GM21737 (cell line): Measurements from ENCODE around the gene AMPD1.
A peak's percentile ranks its signal among the peaks of the same experiment; 100 is the strongest.

ENCODE experiments used
- ATAC-seq: cut with Tn5 transposase; IDR thresholded peaks from one replicate; pipeline ENCODE4 v1.9.1; 2021; ENCODE audit warnings: mild to moderate bottlenecking, moderate library complexity; ENCODE audit not compliant: unreplicated experiment

The AMPD1 gene

GRCh38 chr1:114700036-114700600 lies 4.8 kb upstream of the AMPD1 start:
- ATAC-seq: no peak

GRCh38 chr1:114696810-114697209 lies 1.5 kb upstream of the AMPD1 start:
- no peak for ATAC-seq

GRCh38 chr1:114694540-114695310 lies 621 bp downstream of the AMPD1 start:
- ATAC-seq: no peak

GRCh38 chr1:114692947-114693346 lies 2.4 kb downstream of the AMPD1 start:
- ATAC-seq: no peak

- no peak for ATAC-seq
These were observed 4.3 kb downstream of the AMPD1 start for GRCh38 chr1:114691061-114691460.

- no peak for ATAC-seq
These were observed 5.2 kb downstream of the AMPD1 start for GRCh38 chr1:114690148-114690547.

- no peak for ATAC-seq
These were observed 6.8 kb downstream of the AMPD1 start for GRCh38 chr1:114688526-114688925.

DNA sequence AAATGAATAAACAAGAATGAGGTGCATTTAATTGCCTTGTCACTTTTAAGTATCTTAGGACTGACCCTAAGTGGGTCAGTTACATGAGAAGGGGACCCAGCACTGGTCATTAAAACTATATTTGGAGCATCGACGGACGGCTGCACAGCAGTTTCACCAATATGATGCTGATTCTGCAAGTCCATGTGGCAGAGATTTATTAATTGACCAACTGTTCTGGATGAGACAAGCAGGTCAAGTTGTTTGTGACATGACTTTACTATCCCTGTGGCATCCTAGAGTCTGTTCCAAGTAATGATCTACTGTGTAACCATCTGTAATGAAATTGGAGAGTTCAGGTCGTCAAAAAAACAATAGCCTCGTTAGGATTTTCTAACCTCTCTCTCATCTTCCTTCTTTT lies 9.5 kb downstream of the AMPD1 start:
- ATAC-seq: no peak

DNA sequence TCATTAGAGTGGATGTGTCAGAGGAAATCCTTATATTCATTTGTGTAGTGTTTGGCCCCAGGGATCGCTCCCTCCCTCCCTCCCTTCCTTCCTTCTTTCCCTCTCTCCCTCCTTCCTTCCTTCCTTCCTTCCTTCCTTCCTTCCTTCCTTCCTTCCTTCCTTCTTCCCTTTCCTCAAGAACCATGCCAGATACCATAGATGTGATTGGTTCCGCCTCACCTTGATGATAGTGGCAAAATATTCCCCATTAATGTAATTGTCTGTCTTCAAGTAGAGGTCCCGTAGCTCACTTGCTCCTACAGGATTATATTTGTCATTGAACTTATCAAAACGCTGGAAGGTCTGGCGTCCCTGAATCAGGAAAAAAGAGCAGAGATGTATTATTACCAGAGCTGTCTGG lies 17.7 kb downstream of the AMPD1 start:
- ATAC-seq: no peak

DNA sequence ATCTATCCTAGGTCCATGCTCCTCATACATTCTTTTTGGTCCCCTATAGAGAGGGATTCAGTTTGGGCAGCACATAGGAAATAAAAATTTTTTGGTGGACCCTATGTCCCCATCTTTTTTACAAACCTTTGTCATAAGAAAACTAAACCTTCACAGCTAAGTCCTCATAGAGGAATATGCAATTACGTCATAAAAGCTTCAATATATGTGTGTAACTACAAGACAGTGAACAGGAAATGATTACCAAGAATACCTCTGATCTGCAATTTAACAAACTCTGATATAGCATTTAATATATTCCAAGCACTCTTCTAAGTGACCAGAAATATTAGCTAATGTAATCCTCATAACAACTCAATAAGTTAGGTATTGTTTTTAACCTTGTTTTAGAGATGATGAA lies 19.2 kb downstream of the AMPD1 start:
- ATAC-seq: no peak

- no peak for ATAC-seq
These were observed 23.4 kb downstream of the AMPD1 start for GRCh38 chr1:114671939-114672275.

DNA sequence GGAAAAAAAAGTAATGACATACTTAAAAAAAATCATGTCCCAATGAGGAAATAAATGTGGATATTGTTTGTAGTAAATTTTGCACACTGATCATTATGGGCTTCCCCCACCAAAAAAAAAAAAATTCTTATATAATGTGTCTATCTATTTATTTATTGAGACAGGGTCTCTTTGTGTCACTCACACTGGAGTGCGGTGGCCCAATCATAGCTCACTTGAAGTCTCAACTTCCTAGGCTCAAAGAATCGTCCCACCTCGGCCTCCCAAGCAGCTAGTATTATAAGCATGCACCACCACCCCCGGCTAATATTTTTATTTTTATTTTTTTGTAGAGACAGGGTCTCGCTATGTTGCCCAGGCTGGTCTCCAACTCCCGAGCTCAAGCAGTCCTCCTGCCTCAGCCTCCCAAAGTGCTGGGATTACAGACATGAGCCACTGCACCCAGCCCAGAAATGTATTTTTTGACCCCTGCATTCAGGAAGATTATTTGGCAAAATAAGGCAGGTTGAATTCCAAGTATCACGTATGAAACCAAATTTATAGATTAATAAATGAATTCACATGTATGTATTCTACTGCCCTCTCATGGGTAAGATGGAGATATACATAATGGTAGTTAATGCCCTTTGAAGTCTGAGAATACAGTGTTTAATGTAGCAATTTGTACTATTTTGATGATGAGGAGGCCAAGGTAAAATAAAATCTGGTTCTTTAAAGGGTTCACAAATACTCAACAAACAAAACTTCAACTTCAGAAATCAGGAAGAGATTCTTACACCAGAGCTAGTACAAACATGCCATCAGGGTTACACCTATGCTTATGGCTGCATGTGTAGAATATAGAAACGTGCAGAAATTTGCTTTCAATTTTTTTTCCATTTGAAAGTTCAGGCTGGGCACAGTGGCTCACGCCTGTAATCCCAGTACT lies 24.1 kb downstream of the AMPD1 start:
- no peak for ATAC-seq

- ATAC-seq: peak; percentile 99
These were observed 25.0 kb downstream of the AMPD1 start for GRCh38 chr1:114670083-114671010.

GRCh38 chr1:114669562-114670082 lies 25.7 kb downstream of the AMPD1 start, which contains the start of gene DENND2C:
Gene DENND2C (minus strand): TSS chr1:114670049. CDS start chr1:114625984, 44,065 bp downstream.
- ATAC-seq: peak; percentile 48

DNA sequence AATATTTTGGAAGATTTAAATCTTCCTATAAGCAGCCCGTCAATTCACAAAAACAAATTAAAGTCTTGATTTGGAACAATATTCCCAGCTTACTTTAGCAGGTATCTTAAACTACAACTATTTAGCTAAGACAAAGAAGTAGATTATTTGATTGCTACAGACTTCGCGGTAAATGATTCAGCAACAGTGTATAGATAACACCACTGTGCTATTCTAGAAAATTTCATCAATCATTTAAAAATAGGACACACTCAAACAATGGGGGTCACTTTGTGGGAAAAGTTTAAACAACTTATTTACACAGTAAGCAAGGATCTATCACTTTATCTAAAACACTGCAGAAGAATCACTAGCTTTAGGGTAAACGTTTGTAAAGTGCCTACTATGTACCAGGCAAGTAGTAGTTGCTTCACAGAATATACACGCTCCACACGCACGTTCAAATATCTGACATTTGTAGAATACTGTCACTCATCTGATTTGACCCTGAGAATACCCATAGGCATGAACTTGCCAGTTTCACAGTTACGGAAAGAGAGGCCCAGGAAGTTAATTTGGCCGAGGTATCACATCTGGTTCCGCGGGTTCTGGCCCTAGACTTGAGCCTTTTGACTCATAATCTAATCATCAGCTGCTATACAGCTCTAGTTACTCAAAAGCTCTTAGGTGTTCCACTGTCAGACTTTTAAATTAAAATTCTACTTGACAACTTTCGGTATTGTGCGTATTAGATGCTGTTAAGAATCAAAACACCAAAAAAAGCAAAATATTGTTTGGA lies 26.4 kb downstream of the AMPD1 start:
- ATAC-seq: no peak

GRCh38 chr1:114668373-114668772 lies 27.0 kb downstream of the AMPD1 start:
- ATAC-seq: no peak

DNA sequence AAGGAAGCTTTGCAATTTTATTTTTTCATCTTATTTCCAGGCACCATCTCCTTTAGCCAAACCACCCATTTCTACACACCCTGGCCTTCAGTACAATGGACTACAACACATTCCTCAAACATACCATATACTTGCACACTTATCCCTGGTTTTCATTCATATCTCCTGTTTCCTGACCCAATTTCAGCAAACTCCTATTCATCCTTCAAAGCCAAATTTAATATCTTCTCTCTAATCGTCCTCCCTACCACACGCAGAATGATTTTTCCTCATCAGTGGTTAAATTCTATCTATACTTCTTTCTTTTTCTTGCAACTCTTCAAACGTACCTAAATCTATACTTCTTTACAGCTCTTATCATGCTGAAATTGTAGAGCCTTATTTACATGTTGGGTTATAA lies 28.4 kb downstream of the AMPD1 start:
- ATAC-seq: no peak

DNA sequence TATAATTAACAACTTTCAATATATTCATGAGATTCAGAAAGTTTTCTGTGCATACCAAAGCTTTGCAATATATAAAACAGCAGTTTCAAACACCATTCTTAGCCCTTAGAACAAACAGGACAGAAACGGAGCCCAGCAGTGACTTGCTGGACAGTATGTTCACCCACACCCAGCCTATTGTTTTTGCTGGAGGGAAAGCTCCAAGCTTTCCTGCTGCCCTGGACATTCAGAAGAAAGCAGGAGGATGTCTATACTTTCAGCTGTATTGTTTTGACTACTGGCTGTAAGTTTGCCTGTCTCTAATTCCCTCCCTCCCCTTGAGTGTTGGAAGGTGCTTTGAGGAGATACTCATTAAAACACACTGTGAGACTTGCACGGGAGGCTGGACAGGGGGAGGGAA lies 35.1 kb downstream of the AMPD1 start:
- no peak for ATAC-seq

- no peak for ATAC-seq
These were observed 43.5 kb downstream of the AMPD1 start for GRCh38 chr1:114651893-114652292.

DNA sequence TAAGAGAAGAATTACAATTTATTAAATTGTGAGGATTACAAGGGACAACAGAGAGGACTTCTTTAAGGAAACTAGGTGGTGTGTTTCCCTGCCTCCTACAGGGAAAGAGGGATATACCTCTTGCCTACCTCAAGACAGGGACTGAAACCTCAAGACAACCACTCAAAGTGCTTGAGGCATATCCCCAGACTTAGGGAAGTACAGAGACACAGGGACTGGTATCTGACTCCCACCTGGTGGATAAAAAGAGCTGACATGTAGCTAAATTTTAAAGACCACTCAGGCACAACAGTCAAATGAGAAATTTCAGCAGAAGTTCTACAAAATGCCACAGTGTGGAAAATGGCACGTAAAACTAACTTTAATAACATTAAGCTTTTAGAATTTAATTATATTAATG lies 46.8 kb downstream of the AMPD1 start:
- ATAC-seq: no peak
